Stimulated activated memory B cell treated with anti-CD40 and anti-IgM and Interleukin-4, amounts not matched to agents 10 μg/mL and 1 μg/mL and 100 μg/mL, for 72 hours (primary cell): ENCODE measurements around the gene ISG15.

Experiments used
- ATAC-seq: fragments of 150-1000 bp; cut with Tn5 transposase; 2 replicates; pipeline ENCODE4 v1.10.0; 2021
- H3K27ac Mint-ChIP-seq: one replicate; pipeline ENCODE4 v1.8.0; 2022; ENCODE audit warnings: mild to moderate bottlenecking, mixed read lengths
- H3K27me3 Mint-ChIP-seq: one replicate; pipeline ENCODE4 v1.8.0; 2022; ENCODE audit warnings: mixed read lengths
- H3K36me3 Mint-ChIP-seq: one replicate; pipeline ENCODE4 v1.8.0; 2022; ENCODE audit warnings: mixed read lengths
- H3K4me1 Mint-ChIP-seq: one replicate; pipeline ENCODE4 v1.8.0; 2022; ENCODE audit warnings: mixed read lengths
- H3K4me3 Mint-ChIP-seq: one replicate; pipeline ENCODE4 v1.8.0; 2022; ENCODE audit warnings: mild to moderate bottlenecking, moderate library complexity, mixed read lengths
- H3K9me3 Mint-ChIP-seq: one replicate; pipeline ENCODE4 v1.8.0; 2022; ENCODE audit warnings: mixed read lengths

Gene ISG15

GRCh38 chr1:1037366-1038327 lies 24.4 kb downstream of the ISG15 start:
- peaks cover 14% of the 10 kb centered on the region for H3K27me3 Mint-ChIP-seq
- H3K9me3 Mint-ChIP-seq = no peaks in the 10 kb centered on the region
- peaks cover 6% of the 10 kb centered on the region for H3K36me3 Mint-ChIP-seq
- no peak overlapping the region for H3K27ac Mint-ChIP-seq
- H3K4me1 Mint-ChIP-seq = peaks cover 56% of the 10 kb centered on the region
- no peak overlapping the region for H3K4me3 Mint-ChIP-seq
- no peak for ATAC-seq

GRCh38 chr1:1038694-1039093 lies 25.4 kb downstream of the ISG15 start:
- Mint-ChIP-seq H3K27ac (peak overlapping the region; percentile 53), H3K4me3 (peak overlapping the region; percentile 60), H3K27me3 (peaks cover 14% of the 10 kb centered on the region), H3K9me3 (peaks cover 4% of the 10 kb centered on the region), H3K4me1 (peaks cover 56% of the 10 kb centered on the region), H3K36me3 (peaks cover 16% of the 10 kb centered on the region)
- peak; percentile 84 for ATAC-seq

GRCh38 chr1:1039145-1039910 lies 26.0 kb downstream of the ISG15 start:
- peak; percentile 31 for ATAC-seq
- H3K27ac Mint-ChIP-seq = peak overlapping the region; percentile 53
- H3K27me3 Mint-ChIP-seq = peaks cover 14% of the 10 kb centered on the region
- peaks cover 54% of the 10 kb centered on the region for H3K4me1 Mint-ChIP-seq
- peaks cover 4% of the 10 kb centered on the region for H3K9me3 Mint-ChIP-seq
- peak overlapping the region; percentile 60 for H3K4me3 Mint-ChIP-seq
- H3K36me3 Mint-ChIP-seq = peaks cover 23% of the 10 kb centered on the region

GRCh38 chr1:1040004-1040991 lies 27.0 kb downstream of the ISG15 start:
- H3K36me3 Mint-ChIP-seq = peaks cover 32% of the 10 kb centered on the region

GRCh38 chr1:1041092-1041523 lies 27.8 kb downstream of the ISG15 start:
- H3K9me3 Mint-ChIP-seq = peaks cover 4% of the 10 kb centered on the region
- ATAC-seq = no peak
- peaks cover 4% of the 10 kb centered on the region for H3K27me3 Mint-ChIP-seq
- H3K4me3 Mint-ChIP-seq = no peak overlapping the region
- H3K4me1 Mint-ChIP-seq = peaks cover 41% of the 10 kb centered on the region
- H3K36me3 Mint-ChIP-seq = peaks cover 37% of the 10 kb centered on the region
- H3K27ac Mint-ChIP-seq = no peak overlapping the region

More at GRCh38 chr1:1040004-1040991, 27.0 kb downstream of the ISG15 start:
- ATAC-seq = peak; percentile 59
- peak overlapping the region; percentile 60 for H3K4me3 Mint-ChIP-seq
- H3K4me1 Mint-ChIP-seq = peaks cover 49% of the 10 kb centered on the region
- peaks cover 4% of the 10 kb centered on the region for H3K9me3 Mint-ChIP-seq
- H3K27me3 Mint-ChIP-seq = peaks cover 12% of the 10 kb centered on the region
- H3K27ac Mint-ChIP-seq = peak overlapping the region; percentile 53

GRCh38 chr1:1041873-1042272 lies 28.6 kb downstream of the ISG15 start:
- H3K4me1 Mint-ChIP-seq = peaks cover 34% of the 10 kb centered on the region
- H3K27me3 Mint-ChIP-seq = no peaks in the 10 kb centered on the region
- H3K4me3 Mint-ChIP-seq = no peak overlapping the region
- peaks cover 4% of the 10 kb centered on the region for H3K9me3 Mint-ChIP-seq
- no peak for ATAC-seq
- no peak overlapping the region for H3K27ac Mint-ChIP-seq
- H3K36me3 Mint-ChIP-seq = peaks cover 38% of the 10 kb centered on the region

- H3K4me3 Mint-ChIP-seq = no peak overlapping the region
- H3K27ac Mint-ChIP-seq = no peak overlapping the region
Measured at GRCh38 chr1:1042835-1043234, 29.5 kb downstream of the ISG15 start.

GRCh38 chr1:1043411-1043810 lies 30.1 kb downstream of the ISG15 start:
- H3K9me3 Mint-ChIP-seq = peaks cover 4% of the 10 kb centered on the region
- H3K27me3 Mint-ChIP-seq = no peaks in the 10 kb centered on the region
- ATAC-seq = no peak
- no peak overlapping the region for H3K27ac Mint-ChIP-seq
- H3K36me3 Mint-ChIP-seq = peaks cover 46% of the 10 kb centered on the region
- peaks cover 18% of the 10 kb centered on the region for H3K4me1 Mint-ChIP-seq
- no peak overlapping the region for H3K4me3 Mint-ChIP-seq

More at GRCh38 chr1:1042835-1043234, 29.5 kb downstream of the ISG15 start:
- peaks cover 46% of the 10 kb centered on the region for H3K36me3 Mint-ChIP-seq
- peaks cover 24% of the 10 kb centered on the region for H3K4me1 Mint-ChIP-seq
- ATAC-seq = no peak
- no peaks in the 10 kb centered on the region for H3K27me3 Mint-ChIP-seq
- H3K9me3 Mint-ChIP-seq = peaks cover 4% of the 10 kb centered on the region

- H3K36me3 Mint-ChIP-seq = peaks cover 46% of the 10 kb centered on the region
- ATAC-seq = no peak
- peaks cover 13% of the 10 kb centered on the region for H3K4me1 Mint-ChIP-seq
- H3K27ac Mint-ChIP-seq = no peak overlapping the region
- no peak overlapping the region for H3K4me3 Mint-ChIP-seq
- no peaks in the 10 kb centered on the region for H3K27me3 Mint-ChIP-seq
- H3K9me3 Mint-ChIP-seq = peaks cover 4% of the 10 kb centered on the region
Measured at GRCh38 chr1:1043921-1044320, 30.6 kb downstream of the ISG15 start.

GRCh38 chr1:1044455-1045078 lies 31.3 kb downstream of the ISG15 start:
- Mint-ChIP-seq H3K4me1 (peaks cover 7% of the 10 kb centered on the region), H3K27ac (no peak overlapping the region), H3K4me3 (no peak overlapping the region), H3K27me3 (no peaks in the 10 kb centered on the region), H3K9me3 (peaks cover 4% of the 10 kb centered on the region), H3K36me3 (peaks cover 46% of the 10 kb centered on the region)
- no peak for ATAC-seq

- Mint-ChIP-seq H3K27me3 (no peaks in the 10 kb centered on the region), H3K27ac (no peak overlapping the region), H3K4me3 (no peak overlapping the region), H3K36me3 (peaks cover 46% of the 10 kb centered on the region), H3K9me3 (peaks cover 4% of the 10 kb centered on the region), H3K4me1 (peaks cover 2% of the 10 kb centered on the region)
- ATAC-seq = no peak
Measured at GRCh38 chr1:1045129-1045528, 31.8 kb downstream of the ISG15 start.

- no peak for ATAC-seq
- Mint-ChIP-seq H3K4me1 (peaks cover 12% of the 10 kb centered on the region), H3K9me3 (peaks cover 4% of the 10 kb centered on the region), H3K27me3 (no peaks in the 10 kb centered on the region), H3K36me3 (peaks cover 46% of the 10 kb centered on the region), H3K27ac (no peak overlapping the region), H3K4me3 (no peak overlapping the region)
Measured at GRCh38 chr1:1046243-1046642, 32.9 kb downstream of the ISG15 start.

GRCh38 chr1:1046767-1047166 lies 33.5 kb downstream of the ISG15 start:
- no peak overlapping the region for H3K4me3 Mint-ChIP-seq
- H3K36me3 Mint-ChIP-seq = peaks cover 46% of the 10 kb centered on the region
- no peaks in the 10 kb centered on the region for H3K27me3 Mint-ChIP-seq
- peaks cover 12% of the 10 kb centered on the region for H3K4me1 Mint-ChIP-seq
- no peak for ATAC-seq
- peaks cover 4% of the 10 kb centered on the region for H3K9me3 Mint-ChIP-seq
- no peak overlapping the region for H3K27ac Mint-ChIP-seq

GRCh38 chr1:1047407-1047806 lies 34.1 kb downstream of the ISG15 start:
- no peaks in the 10 kb centered on the region for H3K27me3 Mint-ChIP-seq
- ATAC-seq = no peak
- no peak overlapping the region for H3K27ac Mint-ChIP-seq
- H3K36me3 Mint-ChIP-seq = peaks cover 48% of the 10 kb centered on the region
- peaks cover 18% of the 10 kb centered on the region for H3K4me1 Mint-ChIP-seq
- no peak overlapping the region for H3K4me3 Mint-ChIP-seq
- H3K9me3 Mint-ChIP-seq = peaks cover 4% of the 10 kb centered on the region
